IMR-90 (cell line): ENCODE results near the gene NUMA1. TPM values are rescaled to one million over a fixed set of nuclear protein-coding genes. Genes with fewer than 3 reads are reported as not detected.

Experiments
- ATAC-seq: fragments of 200-7000 bp; cut with Tn5 transposase; 2 replicates; pipeline ENCODE4 v1.9.1; 2020; ENCODE audit warnings: low read depth, mild to moderate bottlenecking, moderate library complexity
- BruUV-seq: library from RNA; stranded (reverse); fragments of 400-500 nt; replicated peaks from 2 replicates; lab custom pipeline; 2021; lab: Mats Ljungman, UMichigan
- CTCF ChIA-PET: fragments of 300-600 bp; formaldehyde crosslinking; extraction: SDS; loops from one replicate; lab custom pipeline; 2021; ENCODE audit warnings: antibody characterized with exemption; lab: Yijun Ruan, JAX
- POLR2A ChIA-PET: fragments of 300-600 bp; sonication (Branson Sonifier 250); formaldehyde crosslinking; loops from one replicate; lab custom pipeline; 2022; ENCODE audit warnings: antibody characterized with exemption; ENCODE audit not compliant: unreplicated experiment; lab: Charles Lee
- DNase-seq: peaks from one replicate; pipeline ENCODE4 v3.0.0; 2013
- H2AFZ ChIP-seq: replicated peaks from 2 replicates; pipeline ENCODE3; 2013; ENCODE audit warnings: low read length, mild to moderate bottlenecking; ENCODE audit not compliant: poor library complexity
- H2AK5ac ChIP-seq: 2 replicates; pipeline ENCODE4 v1.6.1; 2013; ENCODE audit warnings: low read depth, low read length, inconsistent platforms
- H2AK9ac ChIP-seq: replicated peaks from 2 replicates; pipeline ENCODE3; 2013; ENCODE audit warnings: mild to moderate bottlenecking, low read depth, low read length, moderate library complexity; ENCODE audit not compliant: poor library complexity
- H2BK120ac ChIP-seq: 2 replicates; pipeline ENCODE4 v1.6.1; 2013; ENCODE audit warnings: low read depth, low read length, inconsistent platforms
- H2BK15ac ChIP-seq: 3 replicates; pipeline ENCODE4 v1.6.1; 2013; ENCODE audit warnings: low read depth, low read length, inconsistent platforms
- H2BK20ac ChIP-seq: 2 replicates; pipeline ENCODE4 v1.6.1; 2013; ENCODE audit warnings: low read depth, mild to moderate bottlenecking, inconsistent platforms, low read length, moderate library complexity
- H2BK5ac ChIP-seq: 2 replicates; pipeline ENCODE4 v1.6.1; 2013; ENCODE audit warnings: mild to moderate bottlenecking, low read depth, low read length, inconsistent platforms; ENCODE audit not compliant: poor library complexity, severe bottlenecking
- H3K14ac ChIP-seq: replicated peaks from 2 replicates; pipeline ENCODE4 v1.6.1; 2013; ENCODE audit warnings: low read depth, low read length, inconsistent platforms
- H3K18ac ChIP-seq: 2 replicates; pipeline ENCODE4 v1.6.1; 2013; ENCODE audit warnings: low read depth, low read length, control low read depth
- H3K23ac ChIP-seq: 2 replicates; pipeline ENCODE4 v1.6.1; 2013; ENCODE audit warnings: low read depth, low read length, inconsistent platforms
- H3K27ac ChIP-seq: 2 replicates; pipeline ENCODE4 v1.5.1; 2013; ENCODE audit warnings: mild to moderate bottlenecking, control low read depth, low read length; ENCODE audit not compliant: insufficient read depth
- H3K27me3 ChIP-seq: 2 replicates; pipeline ENCODE4 v1.6.1; 2013; ENCODE audit warnings: low read length; ENCODE audit not compliant: control insufficient read depth, insufficient read depth
- H3K36me3 ChIP-seq: 2 replicates; pipeline ENCODE4 v1.6.1; 2013; ENCODE audit warnings: low read length, mixed read lengths; ENCODE audit not compliant: control insufficient read depth, insufficient read depth
- H3K4ac ChIP-seq: 2 replicates; pipeline ENCODE4 v1.6.1; 2013; ENCODE audit warnings: low read depth, low read length, inconsistent platforms
- H3K4me1 ChIP-seq: 2 replicates; pipeline ENCODE4 v1.6.1; 2013; ENCODE audit warnings: low read length, mixed read lengths; ENCODE audit not compliant: control insufficient read depth, insufficient read depth
- H3K4me2 ChIP-seq: 2 replicates; pipeline ENCODE4 v1.6.1; 2013; ENCODE audit warnings: low read depth, mild to moderate bottlenecking, control low read depth, low read length, moderate library complexity
- H3K4me3 ChIP-seq: 2 replicates; pipeline ENCODE4 v1.5.1; 2013; ENCODE audit warnings: low read depth, mild to moderate bottlenecking, control low read depth, low read length, moderate library complexity; ENCODE audit not compliant: insufficient read depth
- H3K56ac ChIP-seq: 2 replicates; pipeline ENCODE4 v1.6.1; 2013; ENCODE audit warnings: low read length, inconsistent platforms; ENCODE audit not compliant: insufficient read depth; ENCODE audit errors: extremely low read depth
- H3K79me1 ChIP-seq, 2 experiments: 2 replicates each; pipeline ENCODE4 v1.6.1; 2013; ENCODE audit warnings: low read length in 2 of 2, inconsistent platforms in 1 of 2, low read depth in 1 of 2
- H3K9ac ChIP-seq: 2 replicates; pipeline ENCODE4 v1.6.1; 2013; ENCODE audit warnings: low read depth, low read length, control low read depth
- H3K9me1 ChIP-seq: 2 replicates; pipeline ENCODE4 v1.6.1; 2013; ENCODE audit warnings: low read length, inconsistent platforms; ENCODE audit not compliant: insufficient read depth
- H3K9me3 ChIP-seq: 2 replicates; pipeline ENCODE4 v1.6.1; 2013; ENCODE audit warnings: low read length; ENCODE audit not compliant: control insufficient read depth, insufficient read depth
- H4K20me1 ChIP-seq: 2 replicates; pipeline ENCODE4 v1.6.1; 2013; ENCODE audit warnings: low read length, inconsistent platforms; ENCODE audit not compliant: insufficient read depth
- H4K5ac ChIP-seq: 2 replicates; pipeline ENCODE4 v1.6.1; 2013; ENCODE audit warnings: mild to moderate bottlenecking, low read depth, low read length, control low read depth
- H4K8ac ChIP-seq, 2 experiments: 2 replicates each; pipeline ENCODE4 v1.6.1; 2013; ENCODE audit warnings: low read depth in 2 of 2, low read length in 2 of 2, control low read depth in 1 of 2, inconsistent platforms in 1 of 2
- H4K91ac ChIP-seq: 2 replicates; pipeline ENCODE4 v1.6.1; 2013; ENCODE audit warnings: low read depth, low read length, inconsistent platforms; ENCODE audit not compliant: insufficient read depth
- BHLHE40 ChIP-seq: fragments of 150-350 bp; IDR thresholded peaks from 2 replicates; pipeline ENCODE4 v1.6.1; 2016; ENCODE audit warnings: mild to moderate bottlenecking, low read depth, low read length
- CEBPB ChIP-seq: IDR thresholded peaks from 2 replicates; pipeline ENCODE4 v1.6.1; 2012; ENCODE audit warnings: low read depth, low read length, improper control_type of control experiment
- CHD1 ChIP-seq: IDR thresholded peaks from 2 replicates; pipeline ENCODE4 v1.6.1; 2012; ENCODE audit warnings: low read depth, low read length, improper control_type of control experiment
- CTCF ChIP-seq: conservative IDR thresholded peaks from 2 replicates; pipeline ENCODE4 v1.5.1; 2012; ENCODE audit warnings: mild to moderate bottlenecking, low read depth, low read length, improper control_type of control experiment
- ELK1 ChIP-seq: fragments of 150-350 bp; IDR thresholded peaks from 2 replicates; pipeline ENCODE4 v1.6.1; 2016; ENCODE audit warnings: low read depth, mild to moderate bottlenecking, low read length, moderate library complexity, borderline replicate concordance
- FOS ChIP-seq: fragments of 150-350 bp; IDR thresholded peaks from 2 replicates; pipeline ENCODE4 v1.6.1; 2016; ENCODE audit warnings: low read depth, low read length
- MAFK ChIP-seq: IDR thresholded peaks from 2 replicates; pipeline ENCODE4 v1.6.1; 2012; ENCODE audit warnings: low read depth, low read length, improper control_type of control experiment
- MAZ ChIP-seq: IDR thresholded peaks from 2 replicates; pipeline ENCODE4 v1.6.1; 2012; ENCODE audit warnings: low read depth, mild to moderate bottlenecking, low read length, improper control_type of control experiment, moderate library complexity, borderline replicate concordance
- MXI1 ChIP-seq: IDR thresholded peaks from 2 replicates; pipeline ENCODE4 v1.6.1; 2012; ENCODE audit warnings: low read depth, mild to moderate bottlenecking, low read length, moderate library complexity, borderline replicate concordance
- NFE2L2 ChIP-seq: fragments of 150-350 bp; IDR thresholded peaks from 2 replicates; pipeline ENCODE4 v1.6.1; 2016; ENCODE audit warnings: low read depth, mild to moderate bottlenecking, low read length
- POLR2A ChIP-seq: IDR thresholded peaks from 2 replicates; pipeline ENCODE4 v1.6.1; 2012; ENCODE audit warnings: mild to moderate bottlenecking, low read depth, low read length
- RAD21 ChIP-seq: IDR thresholded peaks from 2 replicates; pipeline ENCODE4 v1.6.1; 2012; ENCODE audit warnings: low read length, improper control_type of control experiment
- RCOR1 ChIP-seq: IDR thresholded peaks from 2 replicates; pipeline ENCODE4 v1.6.1; 2012; ENCODE audit warnings: mild to moderate bottlenecking, low read length, improper control_type of control experiment; ENCODE audit not compliant: insufficient replicate concordance
- RFX5 ChIP-seq: IDR thresholded peaks from 2 replicates; pipeline ENCODE4 v1.8.0; 2012; ENCODE audit warnings: low read depth, mild to moderate bottlenecking, low read length, moderate library complexity
- SMC3 ChIP-seq: fragments of 150-350 bp; IDR thresholded peaks from 2 replicates; pipeline ENCODE4 v1.6.1; 2016; ENCODE audit warnings: low read depth, mild to moderate bottlenecking, antibody characterized with exemption, low read length, moderate library complexity
- USF2 ChIP-seq: fragments of 150-350 bp; IDR thresholded peaks from 2 replicates; pipeline ENCODE4 v1.6.1; 2017; ENCODE audit warnings: mild to moderate bottlenecking, antibody characterized with exemption, low read length, low read depth
- WGBS, 2 experiments: methylation state at CpG; one replicate each; pipeline versions ENCODE4 v1.1.5 to v1.1.7; 2013; ENCODE audit warnings: missing lambda C conversion rate in 2 of 2; ENCODE audit not compliant: insufficient read length in 1 of 2; ENCODE audit errors: extremely low coverage in 2 of 2; 5-methylcytosine and 5-hydroxymethylcytosine counted together
- dilution Hi-C: fragments of 300-500 bp; cut with HindIII; formaldehyde crosslinking; loops from one replicate; pipeline ENCODE4 v1.14.3; 2018; ENCODE audit warnings: low sequenced_read_pairs; ENCODE audit not compliant: unreplicated experiment
- in situ Hi-C: fragments of 300-500 bp; cut with MboI; formaldehyde crosslinking; loops from 3 replicates; pipeline ENCODE4 v1.14.3; 2019; ENCODE audit warnings: low sequenced_read_pairs, inconsistent platforms, mixed read lengths
- intact Hi-C: fragments of 100-400 bp; cut with micrococcal nuclease; formaldehyde crosslinking; loops from 2 replicates; pipeline ENCODE4 v1.10.0; 2022
- polyA plus RNA-seq, 3 experiments: library from polyadenylated mRNA; depleted of rRNA; stranded (reverse); fragments of >200 nt; gene quantifications; 2 replicates each; pipeline ENCODE4 v1.2.3, GENCODE V29; 2012; ENCODE audit warnings: low replicate concordance in 1 of 3
- total RNA-seq: library from RNA; depleted of rRNA; stranded (reverse); fragments of >200 nt; gene quantifications from 2 replicates; pipeline ENCODE4 v1.2.3, GENCODE V29; 2012

NUMA1 gene
- total and polyA plus RNA-seq, 2 of the 4 experiments (the other 2 are of a cell fraction) = 61.7 to 97.0 TPM

- in situ Hi-C loops (no loop called here), dilution Hi-C loops (no loop called here)
- POLR2A ChIA-PET = no interaction called here
Measured at GRCh38 chr11:72000202-72000867, 80.0 kb downstream of the NUMA1 start.

More at GRCh38 chr11:72000202-72000867, 80.0 kb downstream of the NUMA1 start:
- no peaks in the 10 kb centered on the region for H3K9me3 ChIP-seq
- H3K4ac ChIP-seq = no peak overlapping the region
- peaks cover 6% of the 10 kb centered on the region for H3K4me1 ChIP-seq
- H4K91ac ChIP-seq = no peak overlapping the region
- peak overlapping the region; percentile 35 for H2AK9ac ChIP-seq
- ATAC-seq (no peak), DNase-seq (no peak)
- no peak overlapping the region for H3K4me2 ChIP-seq
- no peak overlapping the region for H2BK15ac ChIP-seq
- H3K18ac ChIP-seq = no peak overlapping the region
- no peak overlapping the region for H2BK20ac ChIP-seq
- peaks cover 3 to 16% of the 10 kb centered on the region in 2 experiments; a peak in 2 of 4 replicates for H3K79me1 ChIP-seq
- WGBS, 2 experiments = 100% methylated on average over 1 of the region's 10 CpGs; no CpG with 5 or more reads in 1 of the 2 experiments
- H2AK5ac ChIP-seq = no peak overlapping the region
- H4K20me1 ChIP-seq = peaks cover 26% of the 10 kb centered on the region
- TF ChIP-seq USF2 (no peak), NFE2L2 (no peak), CTCF (no peak), RFX5 (no peak), CEBPB (no peak), MAFK (no peak), ELK1 (no peak), SMC3 (no peak), RCOR1 (no peak), POLR2A (no peak), MAZ (no peak), RAD21 (no peak), BHLHE40 (no peak), CHD1 (no peak), FOS (no peak), MXI1 (no peak)
- BruUV-seq = no TSS peak
- intact Hi-C loops = no loop called here
- H3K14ac ChIP-seq = no peak overlapping the region
- CTCF ChIA-PET = interaction anchor here (0.7 to 1.1 kb wide), 3 partner anchors 12 to 25 kb away, joined by 3 to 5 read pairs (median 4); no protein-coding TSS in a partner anchor
- no peak overlapping the region for H4K8ac ChIP-seq
- H2BK120ac ChIP-seq = no peak overlapping the region
- no peak overlapping the region for H3K27ac ChIP-seq
- no peak overlapping the region for H3K56ac ChIP-seq
- H3K9me1 ChIP-seq = peaks cover 7% of the 10 kb centered on the region
- H3K4me3 ChIP-seq = no peak overlapping the region
- H3K36me3 ChIP-seq = peaks cover 50% of the 10 kb centered on the region
- H2AFZ ChIP-seq = no peak overlapping the region
- H3K9ac ChIP-seq = no peak overlapping the region
- no peak overlapping the region for H2BK5ac ChIP-seq
- H4K5ac ChIP-seq = no peak overlapping the region
- H3K23ac ChIP-seq = no peak overlapping the region
- H3K27me3 ChIP-seq = no peaks in the 10 kb centered on the region
